GM21717 (cell line): ENCODE data around the gene INO80.
"Not testable (repeated sequence)": the region's sequence is repeated elsewhere in the genome, so short reads cannot be mapped to it uniquely, and the experiment has no call there.

Experiments used
- ATAC-seq: cut with Tn5 transposase; IDR thresholded peaks from one replicate; pipeline ENCODE4 v1.9.1; 2021; ENCODE audit warnings: mild to moderate bottlenecking, moderate library complexity; ENCODE audit not compliant: unreplicated experiment

Gene INO80

DNA sequence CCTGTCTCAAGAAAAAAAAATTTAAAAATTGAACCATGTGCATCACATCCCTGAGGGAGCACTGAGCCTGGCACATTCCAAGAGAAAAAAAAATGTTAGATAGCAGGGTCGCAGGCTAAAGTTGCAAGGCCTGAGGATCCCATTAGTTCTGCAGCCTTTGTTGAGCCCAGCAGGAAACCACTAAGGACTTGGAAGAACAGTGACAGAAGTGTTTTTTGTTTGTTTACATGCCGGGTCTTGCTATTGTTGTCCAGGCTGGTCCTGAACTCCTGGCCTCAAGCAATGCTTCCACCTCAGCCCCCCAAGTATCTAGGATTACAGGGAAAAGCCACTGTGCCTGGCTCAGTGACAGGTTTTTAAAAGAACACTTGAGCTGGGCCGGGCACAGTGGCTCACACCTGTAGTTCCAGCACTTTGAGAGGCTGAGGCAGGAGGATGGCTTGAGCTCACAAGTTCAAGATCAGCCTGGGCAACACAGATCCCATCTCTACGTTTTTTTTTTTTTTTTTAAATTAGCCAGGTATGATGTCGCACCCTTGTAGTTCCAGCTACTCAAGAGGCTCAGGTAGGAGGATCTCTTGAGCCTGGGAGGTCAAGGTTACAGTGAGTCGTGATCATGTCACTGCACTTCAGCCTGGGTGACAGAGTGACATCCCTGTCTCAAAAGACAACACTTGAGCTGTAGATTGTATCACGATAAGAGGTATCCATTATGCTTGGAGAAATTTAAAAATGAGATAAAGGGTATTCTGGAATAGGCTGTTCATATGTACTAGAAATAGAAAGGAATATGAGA is 147.6 kb downstream of the INO80 start:
- no peak for ATAC-seq

DNA sequence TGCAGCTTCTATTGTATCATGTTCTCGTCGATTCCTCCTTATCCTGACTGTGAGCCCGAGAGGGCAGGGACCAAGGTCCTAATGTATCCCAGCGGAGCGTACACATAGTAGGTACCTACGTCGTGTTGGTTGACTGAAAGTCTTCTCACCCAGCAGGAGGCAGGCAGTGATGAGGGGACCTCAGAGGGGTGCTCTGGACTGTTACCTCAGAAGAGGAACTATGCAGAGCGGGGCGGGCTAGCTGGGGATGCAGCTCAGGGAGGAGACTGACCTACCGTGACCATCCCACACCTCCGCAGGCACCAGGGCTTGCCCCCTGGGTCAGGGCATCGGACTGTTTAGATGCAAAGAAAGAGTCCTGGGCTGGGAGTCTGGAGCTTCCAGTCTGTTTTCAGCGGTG is 151.4 kb downstream of the INO80 start:
- ATAC-seq: no peak

DNA sequence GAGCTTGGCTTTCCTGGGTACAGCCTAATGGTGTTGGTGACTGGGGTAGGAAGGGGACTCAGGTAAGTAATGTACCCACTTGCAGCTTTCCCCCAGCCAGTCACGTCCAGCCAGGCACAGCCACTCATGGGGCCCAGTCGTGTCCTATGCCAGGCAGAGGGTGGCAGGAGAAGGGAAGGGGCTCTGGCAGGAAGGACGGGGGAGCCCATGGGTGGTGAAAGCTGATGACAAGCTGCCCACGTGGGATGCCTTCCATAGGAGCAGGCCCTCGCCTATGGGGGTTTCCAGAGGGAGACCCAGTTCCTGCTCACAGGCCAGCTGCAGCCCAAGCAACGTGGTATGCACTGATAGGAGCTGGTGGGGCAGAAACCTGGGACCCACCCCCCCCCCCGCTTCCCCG is 152.1 kb downstream of the INO80 start:
- no peak for ATAC-seq

DNA sequence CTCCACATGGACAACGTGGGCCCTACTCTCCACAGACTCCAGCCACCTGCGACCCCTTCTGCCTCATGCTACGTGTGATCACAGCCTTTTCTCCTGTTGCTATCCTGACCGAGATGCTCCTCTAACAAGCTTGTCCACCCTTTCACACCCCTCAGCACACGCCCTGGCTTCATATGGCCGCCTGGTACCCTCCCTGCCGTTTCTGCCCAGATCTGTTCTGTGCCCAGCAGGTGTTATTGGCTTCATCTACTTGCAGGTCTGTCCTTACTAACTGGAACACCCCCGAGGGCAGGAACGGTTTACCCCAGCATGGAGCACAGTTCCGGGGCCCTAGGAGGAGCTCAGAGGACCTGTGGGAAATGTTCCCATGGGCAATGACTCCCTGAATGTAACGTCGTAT is 152.9 kb downstream of the INO80 start:
- no peak for ATAC-seq

DNA sequence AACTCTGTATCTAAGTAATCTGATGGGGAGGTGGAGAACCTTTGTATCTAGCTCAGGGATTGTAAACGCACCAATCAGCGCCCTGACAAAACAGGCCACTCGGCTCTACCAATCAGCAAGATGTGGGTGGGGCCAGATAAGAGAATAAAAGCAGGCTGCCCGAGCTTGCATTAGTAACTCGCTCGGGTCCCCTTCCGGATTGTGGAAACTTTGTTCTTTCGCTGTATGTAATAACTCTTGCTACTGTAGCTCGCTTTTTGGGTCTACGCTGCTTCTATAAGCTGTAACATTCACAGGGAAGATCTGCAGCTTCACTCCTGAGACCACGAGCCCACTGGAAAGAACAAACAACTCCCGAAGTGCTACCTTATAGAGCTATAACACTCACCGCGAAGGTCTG is 153.8 kb downstream of the INO80 start:
- not testable (repeated sequence) for ATAC-seq

DNA sequence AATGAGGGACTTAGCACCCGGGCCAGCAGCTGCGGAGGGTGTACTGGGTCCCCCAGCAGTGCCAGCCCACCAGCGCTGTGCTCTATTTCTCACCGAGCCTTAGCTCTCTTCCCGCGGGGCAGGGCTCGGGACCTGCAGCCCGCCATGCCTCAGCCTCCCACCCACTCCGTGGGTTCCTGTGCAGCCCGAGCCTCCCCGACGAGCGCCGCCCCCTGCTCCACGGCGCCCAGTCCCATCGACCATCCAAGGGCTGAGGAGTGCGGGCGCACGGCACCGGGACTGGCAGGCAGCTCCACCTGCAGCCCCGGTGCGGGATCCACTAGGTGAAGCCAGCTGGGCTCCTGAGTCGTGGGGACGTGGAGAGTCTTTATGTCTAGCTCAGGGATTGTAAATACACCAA is 154.3 kb downstream of the INO80 start:
- ATAC-seq: not testable (repeated sequence)

DNA sequence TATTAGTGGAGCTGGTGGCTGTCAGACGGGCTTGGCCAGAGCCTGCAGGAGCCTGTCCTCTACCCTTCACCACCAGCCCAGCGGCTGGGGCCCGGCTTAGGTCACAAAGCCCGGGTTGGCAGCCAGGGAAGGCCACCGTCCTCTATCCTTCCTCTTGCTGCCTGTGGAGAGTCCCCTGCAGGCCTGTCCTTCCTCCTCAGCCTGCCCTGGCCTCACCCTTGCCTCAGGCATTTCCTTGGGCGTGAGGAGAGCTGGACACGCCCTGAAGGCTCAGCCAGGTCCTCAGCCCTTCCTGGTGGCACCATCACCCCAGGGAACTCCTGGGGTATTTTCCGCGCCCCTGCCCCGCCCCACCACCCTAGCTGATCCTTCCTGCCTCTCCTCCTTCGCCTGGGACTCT is 155.2 kb downstream of the INO80 start:
- ATAC-seq: no peak

DNA sequence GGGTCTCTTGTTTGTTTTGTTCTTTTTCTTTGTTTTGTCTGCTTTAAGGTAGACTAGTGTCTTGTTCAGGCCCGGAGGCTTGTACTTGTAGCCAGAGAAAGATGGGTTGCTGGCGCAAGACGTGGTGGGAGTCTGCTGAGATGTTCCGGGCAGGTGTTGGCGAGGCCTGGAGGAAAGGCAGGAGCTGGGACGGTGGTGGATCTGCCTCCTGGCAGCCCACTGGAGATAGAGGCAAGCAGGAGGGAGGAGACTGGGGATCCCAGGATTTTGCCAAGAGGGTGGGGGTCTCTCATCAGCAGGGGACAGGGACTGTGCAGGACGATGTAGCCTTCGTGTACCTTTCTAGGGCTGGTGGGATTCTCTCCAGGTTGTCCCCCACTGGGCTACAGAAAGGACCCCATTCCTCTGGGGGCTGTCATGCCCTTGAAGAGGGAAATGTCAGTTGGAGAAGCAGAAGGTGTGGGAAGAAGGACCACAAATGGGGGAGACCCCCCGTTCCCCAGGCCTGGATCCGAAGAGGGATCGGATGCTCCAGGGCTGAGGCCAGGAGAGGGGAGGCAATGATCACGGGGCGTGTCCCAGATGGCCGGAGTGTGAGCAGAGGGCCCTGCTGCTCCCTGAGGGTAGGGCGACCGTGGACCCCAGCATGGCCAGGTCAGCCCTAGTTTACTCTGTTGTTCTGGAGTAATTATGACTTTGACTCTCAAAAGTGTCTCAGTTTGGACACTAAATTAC is 155.8 kb downstream of the INO80 start:
- ATAC-seq: no peak

DNA sequence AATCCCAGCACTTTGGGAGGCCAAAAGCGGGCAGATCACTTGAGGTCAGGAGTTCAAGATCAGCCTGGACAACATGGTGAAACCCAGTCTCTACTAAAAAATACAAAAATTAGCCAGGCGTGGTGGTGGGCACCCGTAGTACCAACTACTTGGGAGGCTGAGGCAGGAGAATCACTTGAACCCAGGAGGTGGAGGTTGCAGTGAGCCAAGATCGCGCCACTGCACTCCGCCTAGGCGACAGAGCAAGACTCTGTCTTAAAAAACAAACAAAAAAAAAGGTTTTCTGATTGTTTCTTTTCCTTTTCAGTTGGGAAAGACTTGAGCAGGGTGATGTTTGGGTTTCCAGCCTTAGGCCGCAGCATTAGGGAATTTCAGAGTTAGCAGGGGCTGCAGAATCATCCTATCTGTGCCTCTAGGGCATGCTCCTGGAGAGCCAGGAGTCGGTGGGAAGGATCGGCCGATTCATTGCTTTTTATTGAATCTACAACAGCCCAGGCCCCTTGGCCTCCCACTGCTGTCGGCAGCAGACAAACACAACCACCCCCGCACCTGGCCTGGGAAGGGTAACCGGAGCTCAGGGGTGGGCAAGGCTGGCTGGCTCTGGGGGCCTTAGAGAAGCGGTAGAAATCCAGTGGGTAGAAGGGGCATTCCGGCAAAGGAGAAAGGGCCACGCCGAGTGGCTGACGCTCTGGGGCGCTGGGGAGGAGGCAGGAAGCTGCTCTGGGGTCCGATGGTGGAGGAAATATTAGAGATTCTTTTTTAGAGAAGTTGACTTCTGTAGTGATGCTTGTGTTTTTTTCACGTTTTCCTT is 156.5 kb downstream of the INO80 start:
- ATAC-seq: no peak

DNA sequence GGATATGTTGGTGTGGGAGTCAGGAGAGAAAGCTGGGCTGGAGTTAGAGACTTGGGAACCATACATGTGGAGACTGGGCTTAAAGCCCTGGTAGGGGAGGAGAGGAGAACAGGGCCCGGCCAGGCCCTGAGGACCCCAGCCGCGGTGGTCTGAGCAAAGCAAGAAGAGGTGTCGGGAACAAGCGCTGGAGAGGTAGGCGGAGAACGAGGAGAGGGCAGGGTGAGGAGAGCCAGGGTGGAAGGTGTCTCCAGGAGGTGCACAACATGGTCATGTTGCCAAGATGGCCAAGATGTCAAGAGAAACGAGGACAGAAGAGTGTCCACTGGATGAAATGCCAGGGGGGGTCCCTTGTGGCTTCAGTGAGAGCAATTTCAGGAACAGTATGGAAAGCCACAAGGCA is 157.4 kb downstream of the INO80 start:
- ATAC-seq: no peak

DNA sequence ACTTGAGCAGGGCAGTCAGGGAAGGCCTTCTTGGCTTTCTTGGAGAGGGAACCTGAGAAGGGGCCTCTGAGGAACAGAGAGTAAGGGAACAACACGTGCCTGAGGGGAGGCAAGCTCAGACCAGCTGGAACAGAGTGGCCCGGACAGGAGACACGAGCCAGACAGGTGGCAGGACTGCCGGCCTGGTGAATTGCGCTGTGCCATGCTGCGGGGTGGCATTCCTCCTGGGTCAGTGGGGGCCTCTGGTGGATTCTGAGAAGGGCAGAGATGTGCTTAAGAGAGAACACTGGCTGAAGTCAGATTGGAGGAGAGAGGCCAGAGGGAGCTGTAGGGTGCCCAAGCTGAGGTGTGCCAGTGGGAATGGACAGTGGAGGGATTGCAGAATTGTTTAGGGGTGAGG is 157.9 kb downstream of the INO80 start:
- no peak for ATAC-seq

DNA sequence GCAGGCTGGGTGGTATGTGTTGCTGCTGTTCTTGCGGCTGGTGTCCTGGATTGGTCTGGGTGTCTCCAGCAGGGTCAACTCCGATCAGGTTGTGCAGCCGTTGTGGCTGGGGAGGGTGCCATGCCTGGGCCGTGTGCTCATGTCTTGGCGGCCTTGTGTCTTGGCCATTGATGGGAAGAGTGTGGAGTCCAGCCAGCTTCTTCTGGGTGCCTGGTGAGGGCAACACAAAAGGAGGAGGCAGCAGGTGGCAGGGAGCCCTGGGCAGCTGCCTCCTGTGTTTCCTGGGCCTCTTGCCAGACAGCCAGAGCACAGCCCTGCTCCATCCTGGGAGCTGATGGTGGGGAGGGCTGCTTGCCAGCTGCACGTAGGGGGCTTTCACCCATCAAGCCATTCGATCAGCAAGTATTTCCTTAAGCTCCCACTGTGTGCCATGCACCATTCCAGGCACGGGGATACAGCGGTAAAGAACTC is 158.5 kb downstream of the INO80 start:
- ATAC-seq: no peak

DNA sequence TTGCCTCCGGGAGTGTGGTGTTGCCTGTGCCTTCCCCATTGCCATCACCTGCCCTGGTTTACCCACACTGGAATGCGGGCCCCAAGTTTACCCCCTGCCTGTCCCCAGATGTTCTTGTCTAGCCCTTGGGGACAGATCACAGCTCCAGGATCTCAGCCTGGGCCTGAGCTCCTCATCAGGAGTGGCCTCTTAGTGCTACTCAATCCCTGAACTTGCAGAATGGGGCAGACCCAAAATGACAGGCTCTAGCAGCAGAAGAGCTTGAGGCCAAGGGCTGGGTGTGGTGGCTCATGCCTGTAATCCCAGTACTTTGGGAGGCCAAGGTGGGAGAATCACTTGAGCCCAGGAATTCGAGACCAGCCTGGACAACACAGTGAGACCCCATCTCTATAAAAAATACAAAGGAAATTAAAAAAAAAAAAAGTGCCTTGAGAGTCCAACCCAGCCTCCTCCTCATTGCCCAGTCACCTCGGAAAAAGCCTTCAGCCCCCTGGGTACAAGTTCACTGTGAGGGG is 159.0 kb downstream of the INO80 start:
- ATAC-seq: no peak

DNA sequence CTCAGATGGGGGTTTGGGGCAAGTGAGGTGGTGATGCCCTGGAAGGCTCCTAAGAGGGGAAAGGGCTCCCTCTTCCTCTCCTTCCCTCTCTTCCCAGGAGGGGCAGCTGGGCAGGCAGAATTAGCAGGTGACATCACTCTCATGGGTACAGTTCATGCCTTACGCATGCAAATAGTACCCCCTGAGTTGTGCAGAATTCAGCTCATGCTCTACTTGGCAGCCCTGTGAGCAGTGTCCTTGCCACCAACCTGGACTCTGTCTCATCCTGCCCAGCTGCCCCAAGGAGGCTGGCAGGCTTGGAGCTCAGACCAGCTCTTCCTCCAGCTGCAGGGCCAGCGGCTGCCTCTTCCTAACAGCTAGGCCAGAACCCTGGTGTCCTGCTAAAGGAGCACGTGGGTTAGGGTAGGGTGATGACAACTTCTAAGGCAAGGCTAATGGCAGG is 159.5 kb downstream of the INO80 start:
- no peak for ATAC-seq

DNA sequence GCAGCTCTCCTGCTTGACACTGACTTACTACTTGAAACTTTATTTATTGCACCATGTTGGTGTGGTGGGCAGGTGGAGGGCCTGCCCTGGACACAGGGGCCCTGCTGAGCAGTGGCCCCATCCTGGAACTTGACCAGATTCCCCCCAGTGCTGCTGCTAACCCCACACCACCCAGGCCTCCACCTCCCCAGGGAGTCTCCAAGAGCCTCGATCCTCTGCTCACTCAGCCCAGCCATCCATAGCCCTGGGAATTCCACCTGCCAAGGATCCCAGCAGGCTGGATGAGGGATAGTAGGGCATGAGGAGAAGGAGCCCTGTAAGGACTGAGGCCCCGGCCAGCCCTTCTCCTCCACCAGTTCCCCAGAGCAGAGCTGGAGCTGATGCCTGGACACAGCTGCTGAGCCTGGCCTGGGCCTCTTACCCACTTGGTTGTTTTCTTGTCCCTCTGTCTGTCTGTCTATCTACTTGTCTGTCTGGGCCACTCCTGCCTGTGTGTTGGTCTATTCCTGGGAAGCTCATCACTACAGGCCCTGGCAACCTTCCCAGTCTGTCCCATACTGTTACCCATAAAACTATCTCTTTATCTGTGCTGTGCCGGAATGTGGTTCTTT is 160.0 kb downstream of the INO80 start:
- ATAC-seq: no peak

DNA sequence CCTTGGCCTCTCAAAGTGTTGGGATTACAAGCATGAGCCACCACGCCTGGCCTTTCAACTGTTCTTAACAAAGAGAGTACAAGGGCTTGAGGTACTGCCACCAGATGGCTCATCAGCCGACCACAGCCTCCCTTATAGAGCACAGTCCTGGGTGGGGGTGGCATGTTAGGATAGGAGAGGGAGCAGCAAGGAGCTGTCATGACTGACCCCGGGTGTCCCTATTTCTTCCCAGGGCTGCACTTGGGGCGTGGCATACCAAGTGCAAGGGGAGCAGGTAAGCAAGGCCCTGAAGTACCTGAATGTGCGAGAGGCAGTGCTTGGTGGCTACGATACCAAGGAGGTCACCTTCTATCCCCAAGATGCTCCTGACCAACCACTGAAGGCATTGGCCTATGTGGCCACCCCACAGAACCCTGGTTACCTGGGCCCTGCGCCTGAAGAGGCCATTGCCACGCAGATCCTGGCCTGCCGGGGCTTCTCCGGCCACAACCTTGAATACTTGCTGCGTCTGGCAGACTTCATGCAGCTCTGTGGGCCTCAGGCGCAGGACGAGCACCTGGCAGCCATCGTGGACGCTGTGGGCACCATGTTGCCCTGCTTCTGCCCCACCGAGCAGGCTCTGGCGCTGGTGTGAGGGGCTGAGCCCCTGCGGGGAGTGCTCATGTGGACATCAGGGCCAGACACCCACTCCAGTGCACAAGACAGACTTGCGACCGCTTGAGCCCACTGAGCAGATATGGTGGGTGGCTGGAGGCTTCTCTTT is 160.8 kb downstream of the INO80 start:
- no peak for ATAC-seq

DNA sequence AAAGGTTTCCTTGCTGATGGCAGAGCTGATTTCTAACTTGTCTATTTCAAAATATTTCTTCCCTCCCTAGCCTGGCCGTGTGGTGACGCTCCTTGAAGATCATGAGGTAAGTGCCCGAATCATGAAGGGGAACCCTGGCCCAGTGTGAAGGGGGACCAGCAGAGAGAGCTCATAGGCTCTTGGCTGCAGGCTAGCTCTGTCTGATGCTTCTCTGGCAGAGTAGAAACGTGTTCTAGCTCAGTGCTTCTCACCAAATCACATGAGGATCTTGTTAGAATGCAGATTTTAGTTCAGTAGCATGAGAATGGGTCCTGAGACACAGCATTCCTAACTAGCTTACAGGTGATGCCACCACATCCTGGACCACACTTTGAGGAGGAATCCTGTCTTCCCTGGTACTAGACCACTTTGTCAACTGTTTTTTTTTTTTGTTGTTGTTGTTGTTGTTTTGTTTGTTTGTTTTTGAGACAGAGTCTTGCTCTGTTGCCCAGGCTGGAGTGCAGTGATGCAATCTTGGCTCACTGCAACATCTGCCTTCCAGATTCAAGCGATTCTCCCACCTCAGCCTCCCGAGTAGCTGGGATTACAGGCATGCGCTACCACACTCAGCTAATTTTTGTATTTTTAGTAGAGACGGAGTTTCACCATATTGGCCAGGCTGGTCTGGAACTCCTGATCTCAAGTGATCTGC is 161.8 kb downstream of the INO80 start:
- ATAC-seq: not testable (repeated sequence)

DNA sequence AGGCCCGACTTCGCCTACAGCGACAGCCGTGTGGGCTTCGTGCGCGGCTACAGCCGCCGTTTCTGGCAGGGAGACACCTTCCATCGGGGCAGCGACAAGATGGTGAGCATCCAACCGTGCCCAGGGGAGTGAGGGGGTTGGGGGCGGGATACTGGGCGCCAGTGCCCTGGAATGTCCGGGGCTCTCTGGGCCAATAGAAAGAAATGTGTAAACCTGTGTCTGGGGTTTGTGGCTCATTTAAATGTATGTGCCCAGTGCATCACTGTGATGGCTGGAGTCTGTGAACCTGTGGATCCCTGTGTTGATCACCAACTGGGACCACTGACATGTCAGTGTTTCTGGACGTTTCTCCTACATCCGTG is 162.4 kb downstream of the INO80 start:
- ATAC-seq: no peak

DNA sequence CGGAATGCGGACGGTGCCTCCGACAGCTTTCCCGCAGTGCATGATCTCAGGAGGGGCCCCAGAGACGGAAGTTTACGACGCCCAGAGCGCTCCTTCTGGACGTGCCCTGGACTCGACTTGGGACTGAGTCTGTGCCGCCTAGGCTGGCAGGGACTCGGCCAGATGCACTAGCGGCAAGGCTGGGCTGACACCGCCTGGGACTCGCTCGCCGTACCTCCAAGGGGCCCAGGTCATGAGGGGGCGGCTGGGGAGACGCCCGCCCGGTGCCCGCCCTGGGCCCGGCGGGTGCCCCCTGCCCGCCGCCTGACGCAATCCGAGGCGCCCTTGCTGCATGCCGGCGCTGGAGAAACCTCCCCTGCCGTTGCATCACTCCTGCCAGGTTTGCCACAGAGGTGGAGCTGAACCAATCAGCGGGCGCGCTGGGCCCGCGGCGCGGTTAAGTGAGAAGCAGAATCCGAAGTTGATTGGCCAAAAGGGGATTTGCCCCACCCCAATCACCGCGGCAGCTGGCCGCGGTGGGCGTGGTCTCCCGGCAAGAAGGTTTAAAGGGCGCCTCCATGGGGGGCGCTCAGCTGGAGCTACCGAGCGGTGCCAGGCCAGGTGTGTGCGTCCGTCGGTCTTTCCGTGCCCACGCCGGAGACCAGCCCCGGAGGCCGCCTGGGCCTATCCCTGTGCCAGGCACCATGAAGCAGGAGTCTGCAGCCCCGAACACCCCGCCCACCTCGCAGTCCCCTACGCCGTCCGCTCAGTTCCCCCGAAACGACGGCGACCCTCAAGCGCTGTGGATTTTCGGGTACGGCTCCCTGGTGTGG is 163.0 kb downstream of the INO80 start, which contains the start of gene CHAC1:
TSS of gene CHAC1 (plus strand) at position 571 of the 812 bp plus-strand sequence. CDS start at position 684, 113 bp downstream.
- ATAC-seq: peak; percentile 85
